ENCODE results near the gene LRP10.
A peak's percentile ranks its signal among the peaks of the same experiment; 100 is the strongest.

The LRP10 gene

DNA sequence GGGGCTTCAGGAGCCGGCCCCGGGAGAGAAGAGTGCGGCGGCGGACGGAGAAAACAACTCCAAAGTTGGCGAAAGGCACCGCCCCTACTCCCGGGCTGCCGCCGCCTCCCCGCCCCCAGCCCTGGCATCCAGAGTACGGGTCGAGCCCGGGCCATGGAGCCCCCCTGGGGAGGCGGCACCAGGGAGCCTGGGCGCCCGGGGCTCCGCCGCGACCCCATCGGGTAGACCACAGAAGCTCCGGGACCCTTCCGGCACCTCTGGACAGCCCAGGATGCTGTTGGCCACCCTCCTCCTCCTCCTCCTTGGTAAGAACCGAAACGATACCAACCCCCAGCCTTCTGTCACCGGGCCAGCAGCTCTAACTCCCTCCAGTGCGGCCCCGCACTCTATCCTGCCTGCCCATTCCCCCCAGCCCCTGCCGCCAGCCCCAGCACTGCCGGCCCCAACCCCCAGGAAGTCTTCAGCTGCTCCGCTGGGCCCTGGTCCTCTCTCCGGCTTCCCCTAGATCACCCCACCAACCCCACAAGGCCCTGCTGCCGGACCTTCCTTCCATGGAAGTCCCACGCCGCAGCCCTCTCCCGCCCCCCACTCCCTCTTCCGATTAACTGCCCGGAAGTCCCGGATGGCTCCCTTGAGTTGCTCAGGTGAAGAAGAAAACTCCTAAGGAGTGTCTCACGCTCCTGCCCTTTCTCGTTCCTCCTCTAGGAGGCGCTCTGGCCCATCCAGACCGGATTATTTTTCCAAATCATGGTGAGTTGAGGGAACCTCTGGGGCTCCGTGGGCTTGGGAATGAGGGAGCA lies 693 bp downstream of the LRP10 start:
- Mint-ChIP-seq H3K27me3 (no peaks in the 10 kb centered on the region), H3K9me3 (no peaks in the 10 kb centered on the region), H3K27ac (peak overlapping the region; percentile 82), H3K4me1 (ENCODE audit: low read depth) (peaks cover 33% of the 10 kb centered on the region), H3K36me3 (ENCODE audit: low read depth) (peaks cover 15% of the 10 kb centered on the region), H3K4me3 (peak overlapping the region; percentile 91)

DNA sequence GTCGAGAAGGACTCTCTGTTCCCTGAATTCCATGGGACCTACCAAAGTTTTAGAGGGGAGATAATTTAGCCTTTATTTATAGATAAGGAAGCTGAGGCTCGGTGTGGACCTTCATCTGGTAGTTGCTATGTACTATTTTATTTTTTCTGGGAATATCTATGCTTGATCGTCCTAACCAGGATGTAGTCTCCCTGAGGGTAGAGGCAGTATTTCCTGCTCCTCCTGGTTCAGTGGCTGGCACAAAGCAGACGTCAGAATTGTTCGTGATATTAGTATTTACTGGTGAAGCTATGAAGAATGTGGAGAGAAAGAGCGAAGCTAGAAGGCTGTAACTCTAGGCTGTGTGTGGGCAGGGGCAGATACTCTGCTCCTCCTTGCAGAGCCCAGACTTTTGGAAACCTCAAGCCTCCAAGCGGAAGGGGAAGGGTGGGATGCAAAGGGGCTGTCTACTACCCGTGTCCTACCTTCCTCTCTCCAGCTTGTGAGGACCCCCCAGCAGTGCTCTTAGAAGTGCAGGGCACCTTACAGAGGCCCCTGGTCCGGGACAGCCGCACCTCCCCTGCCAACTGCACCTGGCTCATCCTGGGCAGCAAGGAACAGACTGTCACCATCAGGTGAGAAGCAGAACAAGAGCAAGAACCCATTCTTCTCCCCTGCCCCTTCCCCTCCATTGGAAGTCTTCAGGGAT lies 1.4 kb downstream of the LRP10 start:
- Mint-ChIP-seq H3K4me1 (ENCODE audit: low read depth) (peaks cover 33% of the 10 kb centered on the region), H3K36me3 (ENCODE audit: low read depth) (peaks cover 17% of the 10 kb centered on the region), H3K27me3 (no peaks in the 10 kb centered on the region), H3K4me3 (peak overlapping the region; percentile 91), H3K27ac (peak overlapping the region; percentile 82), H3K9me3 (no peaks in the 10 kb centered on the region)

DNA sequence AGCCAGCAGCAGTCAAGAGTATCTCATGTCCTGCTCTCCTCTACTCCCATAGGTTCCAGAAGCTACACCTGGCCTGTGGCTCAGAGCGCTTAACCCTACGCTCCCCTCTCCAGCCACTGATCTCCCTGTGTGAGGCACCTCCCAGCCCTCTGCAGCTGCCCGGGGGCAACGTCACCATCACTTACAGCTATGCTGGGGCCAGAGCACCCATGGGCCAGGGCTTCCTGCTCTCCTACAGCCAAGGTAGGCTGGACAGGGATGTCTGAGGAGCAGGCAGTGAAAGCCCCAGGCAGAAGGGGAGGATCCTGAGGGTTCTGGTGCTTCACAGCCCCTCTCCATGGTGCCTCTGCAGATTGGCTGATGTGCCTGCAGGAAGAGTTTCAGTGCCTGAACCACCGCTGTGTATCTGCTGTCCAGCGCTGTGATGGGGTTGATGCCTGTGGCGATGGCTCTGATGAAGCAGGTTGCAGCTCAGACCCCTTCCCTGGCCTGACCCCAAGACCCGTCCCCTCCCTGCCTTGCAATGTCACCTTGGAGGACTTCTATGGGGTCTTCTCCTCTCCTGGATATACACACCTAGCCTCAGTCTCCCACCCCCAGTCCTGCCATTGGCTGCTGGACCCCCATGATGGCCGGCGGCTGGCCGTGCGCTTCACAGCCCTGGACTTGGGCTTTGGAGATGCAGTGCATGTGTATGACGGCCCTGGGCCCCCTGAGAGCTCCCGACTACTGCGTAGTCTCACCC lies 3.6 kb downstream of the LRP10 start:
- Mint-ChIP-seq H3K27ac (no peak overlapping the region), H3K4me3 (no peak overlapping the region), H3K36me3 (ENCODE audit: low read depth) (peaks cover 27% of the 10 kb centered on the region), H3K27me3 (no peaks in the 10 kb centered on the region), H3K9me3 (no peaks in the 10 kb centered on the region), H3K4me1 (ENCODE audit: low read depth) (peaks cover 30% of the 10 kb centered on the region)

DNA sequence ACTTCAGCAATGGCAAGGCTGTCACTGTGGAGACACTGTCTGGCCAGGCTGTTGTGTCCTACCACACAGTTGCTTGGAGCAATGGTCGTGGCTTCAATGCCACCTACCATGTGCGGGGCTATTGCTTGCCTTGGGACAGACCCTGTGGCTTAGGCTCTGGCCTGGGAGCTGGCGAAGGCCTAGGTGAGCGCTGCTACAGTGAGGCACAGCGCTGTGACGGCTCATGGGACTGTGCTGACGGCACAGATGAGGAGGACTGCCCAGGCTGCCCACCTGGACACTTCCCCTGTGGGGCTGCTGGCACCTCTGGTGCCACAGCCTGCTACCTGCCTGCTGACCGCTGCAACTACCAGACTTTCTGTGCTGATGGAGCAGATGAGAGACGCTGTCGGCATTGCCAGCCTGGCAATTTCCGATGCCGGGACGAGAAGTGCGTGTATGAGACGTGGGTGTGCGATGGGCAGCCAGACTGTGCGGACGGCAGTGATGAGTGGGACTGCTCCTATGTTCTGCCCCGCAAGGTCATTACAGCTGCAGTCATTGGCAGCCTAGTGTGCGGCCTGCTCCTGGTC lies 4.3 kb downstream of the LRP10 start:
- Mint-ChIP-seq H3K27ac (no peak overlapping the region), H3K4me3 (no peak overlapping the region), H3K36me3 (ENCODE audit: low read depth) (peaks cover 27% of the 10 kb centered on the region), H3K9me3 (no peaks in the 10 kb centered on the region), H3K27me3 (no peaks in the 10 kb centered on the region), H3K4me1 (ENCODE audit: low read depth) (peaks cover 23% of the 10 kb centered on the region)

DNA sequence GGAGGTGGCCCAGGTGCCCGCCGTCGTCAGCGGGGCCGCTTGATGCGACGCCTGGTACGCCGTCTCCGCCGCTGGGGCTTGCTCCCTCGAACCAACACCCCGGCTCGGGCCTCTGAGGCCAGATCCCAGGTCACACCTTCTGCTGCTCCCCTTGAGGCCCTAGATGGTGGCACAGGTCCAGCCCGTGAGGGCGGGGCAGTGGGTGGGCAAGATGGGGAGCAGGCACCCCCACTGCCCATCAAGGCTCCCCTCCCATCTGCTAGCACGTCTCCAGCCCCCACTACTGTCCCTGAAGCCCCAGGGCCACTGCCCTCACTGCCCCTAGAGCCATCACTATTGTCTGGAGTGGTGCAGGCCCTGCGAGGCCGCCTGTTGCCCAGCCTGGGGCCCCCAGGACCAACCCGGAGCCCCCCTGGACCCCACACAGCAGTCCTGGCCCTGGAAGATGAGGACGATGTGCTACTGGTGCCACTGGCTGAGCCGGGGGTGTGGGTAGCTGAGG lies 5.5 kb downstream of the LRP10 start:
- H3K4me1 Mint-ChIP-seq (ENCODE audit: low read depth), result peaks cover 21% of the 10 kb centered on the region
- peaks cover 27% of the 10 kb centered on the region for H3K36me3 Mint-ChIP-seq (ENCODE audit: low read depth)
- no peaks in the 10 kb centered on the region for H3K27me3 Mint-ChIP-seq
- H3K27ac Mint-ChIP-seq, result no peak overlapping the region
- no peaks in the 10 kb centered on the region for H3K9me3 Mint-ChIP-seq
- H3K4me3 Mint-ChIP-seq, result no peak overlapping the region

DNA sequence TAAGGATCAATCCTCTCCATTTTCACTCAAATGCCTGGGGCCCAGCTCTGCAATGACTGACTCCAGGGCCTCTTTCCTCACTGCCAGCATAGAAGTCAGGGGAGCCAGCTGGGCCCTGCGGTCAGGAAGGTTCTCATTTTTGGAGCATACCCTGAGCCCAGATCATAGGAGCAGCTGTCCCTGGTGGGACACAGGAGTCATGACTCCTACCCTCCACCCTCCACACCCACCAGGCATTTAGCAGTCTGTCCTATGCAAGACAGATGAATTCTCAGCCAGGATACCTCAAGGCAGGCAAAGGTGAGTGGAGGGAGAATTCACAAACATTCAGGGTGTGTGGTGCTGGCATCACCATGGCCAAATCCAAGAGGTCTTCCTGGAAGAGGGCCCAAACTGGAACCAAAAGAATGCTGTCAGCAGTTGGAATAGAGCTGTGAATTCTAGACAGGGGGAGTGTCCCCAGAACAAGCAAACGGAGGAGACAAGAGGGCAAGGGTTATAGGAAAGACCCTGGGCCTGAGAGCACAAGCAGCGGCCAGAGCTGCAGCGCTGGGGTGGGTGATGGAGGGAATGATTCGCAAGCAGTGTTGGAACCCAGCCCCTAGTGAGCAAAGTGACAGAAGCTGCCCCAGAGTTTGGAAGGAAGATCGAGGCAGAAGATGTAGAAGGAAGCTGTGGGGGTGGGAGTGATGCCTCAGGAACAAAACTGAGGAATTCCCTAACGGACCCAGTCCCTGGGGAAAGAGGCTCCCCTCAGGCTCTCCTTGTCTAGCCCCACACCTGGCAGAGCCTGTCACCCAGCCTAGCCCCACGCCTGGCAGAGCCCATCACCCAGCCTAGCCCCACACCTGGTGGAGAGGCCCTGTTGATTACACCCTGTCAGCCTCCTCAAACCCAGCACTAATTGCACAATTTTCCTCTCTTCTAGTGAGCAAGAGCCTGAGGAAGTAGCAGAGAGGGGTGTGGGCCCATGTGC lies 7.0 kb downstream of the LRP10 start:
- Mint-ChIP-seq H3K27ac (no peak overlapping the region), H3K27me3 (no peaks in the 10 kb centered on the region), H3K36me3 (ENCODE audit: low read depth) (peaks cover 22% of the 10 kb centered on the region), H3K4me3 (no peak overlapping the region), H3K9me3 (no peaks in the 10 kb centered on the region), H3K4me1 (ENCODE audit: low read depth) (peaks cover 23% of the 10 kb centered on the region)

DNA sequence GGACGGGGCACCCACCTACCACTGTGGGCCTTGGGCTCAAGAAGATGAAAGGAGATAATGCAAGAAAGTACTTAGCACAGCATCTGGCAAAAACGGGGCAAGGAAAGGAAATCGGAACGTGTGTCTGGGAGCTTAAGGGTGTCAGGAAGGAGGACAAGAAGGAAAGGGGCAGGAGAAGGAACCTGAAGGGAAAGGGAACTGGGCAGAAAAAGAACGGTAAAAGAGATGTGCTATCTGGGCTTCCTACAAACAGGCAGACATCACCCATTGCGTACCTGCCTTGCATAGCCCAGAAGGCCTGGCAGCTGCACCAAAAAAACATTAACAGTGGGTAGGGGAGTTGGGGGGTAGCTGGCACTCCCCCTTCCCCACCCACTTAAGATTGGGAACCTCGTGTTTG lies 10.5 kb downstream of the LRP10 start:
- H3K4me3 Mint-ChIP-seq, result no peak overlapping the region
- peaks cover 41% of the 10 kb centered on the region for H3K4me1 Mint-ChIP-seq (ENCODE audit: low read depth)
- H3K9me3 Mint-ChIP-seq, result no peaks in the 10 kb centered on the region
- H3K27me3 Mint-ChIP-seq, result no peaks in the 10 kb centered on the region
- H3K27ac Mint-ChIP-seq, result no peak overlapping the region
- H3K36me3 Mint-ChIP-seq (ENCODE audit: low read depth), result peaks cover 12% of the 10 kb centered on the region

DNA sequence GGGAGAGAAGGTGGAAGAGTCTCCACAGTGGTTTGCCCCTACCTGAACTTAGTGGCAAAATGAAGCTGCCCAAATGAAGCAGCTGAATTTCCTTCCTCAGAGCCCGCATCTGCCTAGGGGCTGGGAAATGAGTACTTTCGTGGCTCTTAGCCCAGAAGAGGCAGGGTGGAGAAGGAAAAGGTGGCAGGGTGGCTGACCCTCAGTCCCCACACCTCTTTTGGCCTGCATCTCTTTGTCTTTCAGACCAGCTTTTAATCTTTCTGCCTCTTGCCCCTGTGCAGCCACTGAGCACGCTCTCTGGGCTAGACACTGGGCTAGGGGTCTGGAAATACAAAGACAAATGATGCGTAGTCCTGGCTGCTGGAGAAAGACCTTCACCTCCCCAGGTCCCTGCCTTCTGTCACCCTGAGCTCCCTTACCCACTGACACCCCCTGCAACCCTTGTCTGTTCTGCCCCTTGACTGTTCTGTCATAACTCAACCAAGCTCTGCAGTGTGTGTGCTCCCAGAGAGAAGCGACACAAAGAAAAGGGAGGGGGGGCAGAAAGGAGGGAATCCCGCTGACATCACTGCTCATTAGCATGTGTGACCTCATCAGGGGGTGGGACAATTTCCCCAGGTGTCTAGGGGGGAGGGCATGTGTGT lies 11.1 kb downstream of the LRP10 start:
- Mint-ChIP-seq H3K36me3 (ENCODE audit: low read depth) (peaks cover 12% of the 10 kb centered on the region), H3K27ac (no peak overlapping the region), H3K4me3 (no peak overlapping the region), H3K4me1 (ENCODE audit: low read depth) (peaks cover 47% of the 10 kb centered on the region), H3K9me3 (no peaks in the 10 kb centered on the region), H3K27me3 (no peaks in the 10 kb centered on the region)

DNA sequence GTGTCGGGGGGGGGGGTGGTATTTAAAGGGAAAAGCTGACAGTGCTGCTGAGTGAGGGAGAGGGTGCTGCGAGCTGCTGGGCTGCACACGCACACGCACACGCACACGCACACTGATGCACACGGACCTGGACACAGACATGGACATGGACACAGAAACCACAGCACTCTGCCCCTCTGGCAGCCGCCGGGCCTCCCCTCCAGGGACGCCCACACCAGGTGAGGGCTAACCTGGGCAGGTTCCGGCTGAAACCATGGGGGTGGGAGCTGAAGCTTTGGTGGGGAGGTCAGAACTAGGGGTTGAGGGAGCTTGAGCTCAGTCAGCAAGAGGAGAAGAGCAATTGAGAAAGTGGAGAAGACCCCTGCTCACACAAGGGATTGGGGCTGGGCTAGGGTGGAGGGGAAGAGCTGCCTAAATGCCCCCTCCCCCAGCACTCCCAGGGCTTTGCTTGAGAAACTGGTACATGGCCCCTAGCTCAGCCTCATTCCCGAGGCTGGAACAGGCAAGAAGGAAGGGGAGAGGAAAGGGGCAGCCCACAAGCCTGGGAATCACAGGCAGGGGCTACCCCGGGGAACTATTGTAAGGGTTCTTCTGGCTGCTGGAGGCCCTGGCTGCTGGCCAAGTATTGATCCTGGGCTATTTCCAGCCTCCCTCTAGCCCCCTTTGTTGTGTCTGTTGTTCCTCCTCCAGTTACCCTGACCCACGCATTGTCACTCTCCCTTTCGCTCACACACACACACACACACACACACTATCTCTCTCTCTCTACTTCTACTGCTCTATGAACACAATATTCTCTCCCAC lies 11.8 kb downstream of the LRP10 start, which contains the start of gene REM2:
REM2 (plus strand) TSS at position 50 of the 804 bp plus-strand sequence; CDS start at position 116, 66 bp downstream.
- Mint-ChIP-seq H3K4me1 (ENCODE audit: low read depth) (peaks cover 55% of the 10 kb centered on the region), H3K27me3 (no peaks in the 10 kb centered on the region), H3K4me3 (no peak within 1 kb of the TSS), H3K27ac (no peak within 1 kb of the TSS), H3K36me3 (ENCODE audit: low read depth) (peaks cover 6% of the 10 kb centered on the region), H3K9me3 (no peaks in the 10 kb centered on the region)

DNA sequence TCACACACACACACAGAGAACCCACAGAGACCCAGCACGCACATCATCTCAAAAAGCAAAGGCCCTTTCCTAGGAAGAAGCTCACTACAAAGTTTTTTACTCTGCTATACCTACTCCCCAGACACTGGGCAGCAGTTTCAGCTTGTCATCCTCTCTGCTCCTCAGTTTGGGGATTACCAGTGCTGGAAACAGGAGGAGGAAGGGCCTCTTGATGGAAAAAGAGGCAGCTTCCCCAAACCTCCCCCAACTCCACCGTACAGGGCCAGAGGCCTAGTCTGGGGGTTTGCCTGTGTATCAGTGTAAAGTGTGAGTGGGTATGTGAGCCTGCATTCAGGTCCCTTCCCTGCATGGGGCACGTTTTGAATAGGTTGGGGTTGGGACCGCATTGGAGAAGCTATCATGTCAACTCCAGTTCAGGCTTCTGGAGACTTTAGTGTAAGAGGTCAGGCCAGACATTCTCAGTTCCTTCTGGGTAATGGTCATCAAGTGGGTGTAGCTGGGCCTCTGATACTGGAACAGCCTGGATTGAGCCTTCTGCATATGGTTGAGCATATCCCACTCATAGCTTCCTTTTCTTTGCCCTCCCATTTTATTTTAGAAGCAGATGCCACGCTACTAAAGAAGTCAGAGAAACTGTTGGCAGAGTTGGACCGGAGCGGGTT lies 12.7 kb downstream of the LRP10 start:
- Mint-ChIP-seq H3K9me3 (no peaks in the 10 kb centered on the region), H3K4me1 (ENCODE audit: low read depth) (peaks cover 58% of the 10 kb centered on the region), H3K4me3 (no peak overlapping the region), H3K27me3 (no peaks in the 10 kb centered on the region), H3K36me3 (ENCODE audit: low read depth) (peaks cover 4% of the 10 kb centered on the region), H3K27ac (no peak overlapping the region)

DNA sequence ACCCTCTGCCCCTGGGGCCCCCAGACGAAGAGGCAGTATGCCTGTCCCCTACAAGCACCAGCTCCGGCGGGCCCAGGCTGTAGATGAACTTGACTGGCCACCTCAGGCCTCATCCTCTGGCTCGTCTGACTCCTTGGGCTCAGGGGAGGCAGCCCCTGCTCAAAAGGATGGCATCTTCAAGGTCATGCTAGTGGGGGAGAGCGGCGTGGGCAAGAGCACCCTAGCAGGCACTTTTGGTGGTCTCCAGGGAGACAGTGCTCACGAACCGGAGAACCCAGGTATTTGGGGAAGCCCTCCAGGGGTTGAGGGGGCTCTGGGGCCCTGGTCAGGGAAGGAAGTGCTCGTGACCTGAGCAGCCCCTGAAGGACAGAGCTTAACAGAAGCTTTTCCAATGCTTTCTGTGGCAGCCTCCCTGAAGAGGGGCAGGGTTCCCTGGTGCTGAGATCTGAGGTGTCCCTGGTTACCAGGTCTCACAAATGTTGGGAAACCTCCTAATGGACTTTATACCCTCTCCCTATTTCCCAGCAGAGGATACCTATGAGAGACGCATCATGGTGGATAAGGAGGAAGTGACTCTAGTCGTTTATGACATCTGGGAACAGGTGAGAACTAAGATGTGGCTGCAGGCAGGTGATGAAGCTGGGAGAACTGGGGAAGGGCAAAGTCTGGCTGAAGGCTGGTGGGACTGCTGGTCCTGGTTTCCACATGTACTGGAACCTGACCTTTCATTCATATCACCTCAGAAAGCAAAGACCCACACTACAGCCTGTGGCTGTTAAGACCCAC lies 13.4 kb downstream of the LRP10 start:
- Mint-ChIP-seq H3K36me3 (ENCODE audit: low read depth) (no peaks in the 10 kb centered on the region), H3K4me3 (no peak overlapping the region), H3K9me3 (no peaks in the 10 kb centered on the region), H3K27me3 (no peaks in the 10 kb centered on the region), H3K27ac (no peak overlapping the region), H3K4me1 (ENCODE audit: low read depth) (peaks cover 61% of the 10 kb centered on the region)

DNA sequence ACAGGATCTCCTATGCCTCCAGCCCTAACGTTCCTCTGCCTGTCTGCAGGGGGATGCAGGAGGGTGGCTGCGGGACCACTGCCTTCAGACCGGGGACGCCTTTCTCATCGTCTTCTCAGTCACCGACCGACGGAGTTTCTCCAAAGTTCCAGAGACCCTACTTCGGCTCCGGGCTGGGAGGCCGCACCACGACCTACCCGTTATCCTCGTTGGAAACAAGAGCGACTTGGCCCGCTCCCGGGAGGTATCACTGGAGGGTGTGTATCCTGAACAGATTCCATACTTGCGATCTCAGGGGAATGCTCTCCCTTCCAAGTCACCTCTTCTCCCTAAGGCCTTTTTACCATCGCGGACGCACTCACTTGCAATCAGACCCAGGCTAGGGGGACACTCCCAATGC lies 14.4 kb downstream of the LRP10 start:
- Mint-ChIP-seq H3K9me3 (no peaks in the 10 kb centered on the region), H3K27ac (peak overlapping the region; percentile 24), H3K4me3 (peak overlapping the region; percentile 52), H3K4me1 (ENCODE audit: low read depth) (peaks cover 64% of the 10 kb centered on the region), H3K27me3 (no peaks in the 10 kb centered on the region), H3K36me3 (ENCODE audit: low read depth) (no peaks in the 10 kb centered on the region)

Data from stimulated activated naive CD8-positive, alpha-beta T cell treated with anti-CD3 and anti-CD28 coated beads, Interleukin-15, Interleukin-2, amounts not matched to agents 100 ng/mL and 50 ng/mL, for 24 hours (primary cell).